SIG-M5 treated with dmso at 0.1 percent for 504 hours (cell line): ENCODE data around the gene PRSS8.
"Not testable (repeated sequence)": the region's sequence is repeated elsewhere in the genome, so short reads cannot be mapped to it uniquely, and the experiment has no call there.

Source experiments
- DNase-seq: peaks from one replicate; lab custom pipeline; 2025; ENCODE audit not compliant: unreplicated experiment; lab: John Stamatoyannopoulos, UW

PRSS8 gene

GRCh38 chr16:31145398-31145990 is 10.0 kb upstream of the PRSS8 start:
- DNase-seq, result no peak

GRCh38 chr16:31144418-31144817 is 8.9 kb upstream of the PRSS8 start:
- DNase-seq, result not testable (repeated sequence)

- no peak for DNase-seq
These were observed 8.2 kb upstream of the PRSS8 start for GRCh38 chr16:31143694-31144148.

- DNase-seq, result no peak
These were observed 7.6 kb upstream of the PRSS8 start for GRCh38 chr16:31143011-31143693.

- peak; percentile 98 for DNase-seq
These were observed 6.8 kb upstream of the PRSS8 start for GRCh38 chr16:31142109-31143010.

- no peak for DNase-seq
These were observed 6.1 kb upstream of the PRSS8 start for GRCh38 chr16:31141489-31142108.

- not testable (repeated sequence) for DNase-seq
These were observed 5.5 kb upstream of the PRSS8 start for GRCh38 chr16:31141071-31141469.

GRCh38 chr16:31138621-31139578 is 3.4 kb upstream of the PRSS8 start:
- peak; percentile 16 for DNase-seq

- not testable (repeated sequence) for DNase-seq
These were observed 1.4 kb upstream of the PRSS8 start for GRCh38 chr16:31136822-31137499.

GRCh38 chr16:31136287-31136662 is 748 bp upstream of the PRSS8 start:
- DNase-seq, result no peak

GRCh38 chr16:31134625-31135534 is 647 bp downstream of the PRSS8 start:
- DNase-seq, result peak; percentile 42

GRCh38 chr16:31134091-31134571 is 1.4 kb downstream of the PRSS8 start:
- DNase-seq, result peak; percentile 65

GRCh38 chr16:31133046-31133501 is 2.5 kb downstream of the PRSS8 start:
- DNase-seq, result no peak

GRCh38 chr16:31132303-31132979 is 3.1 kb downstream of the PRSS8 start:
- DNase-seq, result no peak

- DNase-seq, result no peak
These were observed 3.7 kb downstream of the PRSS8 start for GRCh38 chr16:31131841-31132271.

GRCh38 chr16:31131416-31131815 is 4.1 kb downstream of the PRSS8 start:
- DNase-seq, result no peak

GRCh38 chr16:31130899-31131298 is 4.6 kb downstream of the PRSS8 start:
- peak; percentile 55 for DNase-seq
